Activated CD8-positive, alpha-beta T cell treated with anti-CD3 and anti-CD28 coated beads, Interleukin-2, amount 10 ng/mL, durations not matched to agents 7 days and 5 days (primary cell): Measurements from ENCODE around the gene PEA15. TPM values are rescaled to one million over a fixed set of nuclear protein-coding genes. Genes with fewer than 3 reads are reported as not detected.

Experiments used
- ATAC-seq: fragments of 150-1000 bp; cut with Tn5 transposase; one replicate; pipeline ENCODE4 v1.10.0; 2021; ENCODE audit warnings: moderate library complexity
- CTCF ChIA-PET: fragments of 350-600 bp; sonication (Branson Sonifier 250); formaldehyde crosslinking; loops from one replicate; lab custom pipeline; 2021; ENCODE audit warnings: antibody characterized with exemption; lab: Charles Lee
- POLR2A ChIA-PET: fragments of 350-600 bp; sonication (Branson Sonifier 250); formaldehyde crosslinking; loops from one replicate; lab custom pipeline; 2021; ENCODE audit warnings: antibody characterized with exemption; lab: Charles Lee
- DNase-seq: peaks from one replicate; pipeline ENCODE4 v3.0.0-alpha.2; 2020
- H3K27ac Mint-ChIP-seq: one replicate; pipeline ENCODE4 v1.8.0; 2021; ENCODE audit warnings: mild to moderate bottlenecking, mixed read lengths
- H3K27me3 Mint-ChIP-seq: one replicate; pipeline ENCODE4 v1.8.0; 2021; ENCODE audit warnings: low read depth, mixed read lengths
- H3K36me3 Mint-ChIP-seq: one replicate; pipeline ENCODE4 v1.8.0; 2021; ENCODE audit warnings: low read depth, mixed read lengths
- H3K4me1 Mint-ChIP-seq: one replicate; pipeline ENCODE4 v1.8.0; 2021; ENCODE audit warnings: low read depth, mixed read lengths
- H3K4me3 Mint-ChIP-seq: one replicate; pipeline ENCODE4 v1.8.0; 2021; ENCODE audit warnings: mild to moderate bottlenecking, mixed read lengths
- H3K9me3 Mint-ChIP-seq: one replicate; pipeline ENCODE4 v1.8.0; 2022; ENCODE audit warnings: mixed read lengths; ENCODE audit not compliant: insufficient read depth
- total RNA-seq, 2 experiments: library from RNA; stranded (reverse); gene quantifications; one replicate each; pipeline ENCODE4 v1.2.3, GENCODE V29; 2021

Gene PEA15
- total RNA-seq, 2 experiments from 2014 or later = 27.3 to 35.2 TPM

DNA sequence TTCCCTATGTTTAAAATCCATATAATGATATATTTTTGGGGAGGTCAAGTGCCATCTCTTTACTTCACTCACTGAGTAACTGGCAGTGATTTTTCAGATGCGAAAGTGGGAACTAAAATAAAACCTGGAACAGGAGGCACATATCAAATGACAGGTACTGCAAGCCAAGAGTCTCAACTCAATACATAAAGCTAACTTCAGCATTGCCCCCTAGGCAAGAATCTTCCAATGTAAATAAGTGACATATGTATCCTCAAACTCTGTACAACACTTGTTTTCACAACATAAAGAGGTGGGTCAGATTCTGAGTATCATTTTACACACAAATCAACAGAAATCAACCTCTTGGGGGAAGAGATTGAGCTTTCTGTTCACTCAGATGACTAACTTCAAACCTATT lies 39.0 kb downstream of the PEA15 start:
- no peak overlapping the region for H3K4me3 Mint-ChIP-seq
- no peak for ATAC-seq

DNA sequence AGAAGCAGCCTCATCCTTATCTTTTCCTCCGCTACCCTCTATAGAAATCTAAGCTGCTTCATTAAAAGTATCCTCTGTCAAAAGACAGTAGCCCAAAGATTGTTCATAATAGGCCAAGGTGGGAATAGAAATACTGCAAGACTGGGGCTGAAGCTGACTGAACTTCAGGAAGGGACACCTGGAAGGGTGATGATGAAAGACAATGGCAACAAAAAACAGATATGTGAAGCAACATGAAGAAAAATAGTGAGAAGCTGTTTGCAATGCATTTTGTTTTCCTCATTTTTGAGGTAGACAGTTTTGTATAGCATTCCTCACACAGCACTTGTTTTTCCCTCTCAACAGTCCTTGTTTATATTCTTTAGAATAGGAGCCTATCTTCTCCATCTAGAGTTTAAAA lies 40.2 kb downstream of the PEA15 start:
- H3K36me3 Mint-ChIP-seq = peaks cover 7% of the 10 kb centered on the region
- ATAC-seq (no peak), DNase-seq (no peak)
- no peaks in the 10 kb centered on the region for H3K4me1 Mint-ChIP-seq
- ChIA-PET CTCF (interaction anchor here (0.7 to 2.0 kb wide), 3 partner anchors 10 to 128 kb away, joined by 3 to 6 read pairs (median 4); no protein-coding TSS in a partner anchor), POLR2A (no interaction called here)
- H3K27me3 Mint-ChIP-seq = no peaks in the 10 kb centered on the region
- H3K4me3 Mint-ChIP-seq = no peak overlapping the region
- H3K9me3 Mint-ChIP-seq = no peaks in the 10 kb centered on the region
- no peak overlapping the region for H3K27ac Mint-ChIP-seq

More for the DNA sequence above, 39.0 kb downstream of the PEA15 start:
- H3K27me3 Mint-ChIP-seq = no peaks in the 10 kb centered on the region
- POLR2A ChIA-PET = interaction anchor here (1.2 kb wide), 1 partner anchor 16 kb away, joined by 3 read pairs; no protein-coding TSS in a partner anchor
- DNase-seq = no peak
- H3K36me3 Mint-ChIP-seq = peaks cover 17% of the 10 kb centered on the region
- no peaks in the 10 kb centered on the region for H3K9me3 Mint-ChIP-seq
- no peaks in the 10 kb centered on the region for H3K4me1 Mint-ChIP-seq
- H3K27ac Mint-ChIP-seq = no peak overlapping the region
- CTCF ChIA-PET = interaction anchor here (1.1 to 7.1 kb wide), 5 partner anchors 7 to 165 kb away, joined by 3 to 72 read pairs (median 5); no protein-coding TSS in a partner anchor

DNA sequence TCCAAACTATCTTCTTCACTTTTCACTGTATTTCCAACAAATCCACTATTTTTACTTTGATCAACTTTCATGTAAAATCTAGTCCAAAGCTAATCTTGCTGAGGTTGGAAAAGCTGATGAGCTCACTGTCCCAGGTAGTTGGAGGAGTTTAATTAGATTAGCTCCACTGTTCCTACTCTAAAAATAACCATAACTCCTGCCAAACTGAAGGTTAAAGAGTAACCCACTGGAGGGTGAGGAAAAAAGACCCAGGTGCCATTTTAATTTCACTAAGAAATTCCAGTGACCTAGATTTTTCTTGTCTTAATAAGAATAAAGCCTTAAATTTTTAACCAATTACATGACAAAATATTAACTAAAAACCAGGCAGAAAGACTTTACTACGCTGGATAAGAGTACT lies 41.9 kb downstream of the PEA15 start:
- Mint-ChIP-seq H3K4me3 (no peak overlapping the region), H3K27me3 (no peaks in the 10 kb centered on the region), H3K27ac (no peak overlapping the region), H3K36me3 (peaks cover 6% of the 10 kb centered on the region), H3K9me3 (no peaks in the 10 kb centered on the region), H3K4me1 (peaks cover 2% of the 10 kb centered on the region)
- DNase-seq (no peak), ATAC-seq (no peak)
- ChIA-PET CTCF (interaction anchor here (1.1 to 1.3 kb wide), 3 partner anchors 9 to 146 kb away, joined by 3 to 6 read pairs (median 4); no protein-coding TSS in a partner anchor), POLR2A (no interaction called here)

DNA sequence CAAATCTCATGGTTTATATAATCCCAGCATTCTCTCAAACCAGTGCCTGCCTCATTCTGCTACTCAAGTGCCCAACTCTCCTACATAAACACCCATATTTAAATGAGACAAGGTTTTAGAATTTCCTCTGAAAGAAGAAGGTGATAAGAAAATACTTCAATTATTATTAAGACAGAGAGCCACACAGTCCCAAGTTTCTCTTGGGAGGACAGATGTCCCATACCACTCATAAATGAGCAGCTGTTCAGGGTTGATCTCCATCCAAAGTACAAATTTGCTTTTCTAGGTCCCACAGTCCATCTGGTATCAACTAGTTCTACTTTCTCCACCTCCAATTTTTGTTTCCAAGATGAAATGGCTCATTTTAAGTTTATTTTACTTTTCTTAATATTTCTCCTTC lies 45.8 kb downstream of the PEA15 start:
- CTCF ChIA-PET = interaction anchor here (1.6 to 5.9 kb wide), 14 partner anchors 10 to 220 kb away, joined by 4 to 91 read pairs (median 18); partner anchors contain the start of genes CASQ1, DCAF8, KCNJ9 and PEX19

DNA sequence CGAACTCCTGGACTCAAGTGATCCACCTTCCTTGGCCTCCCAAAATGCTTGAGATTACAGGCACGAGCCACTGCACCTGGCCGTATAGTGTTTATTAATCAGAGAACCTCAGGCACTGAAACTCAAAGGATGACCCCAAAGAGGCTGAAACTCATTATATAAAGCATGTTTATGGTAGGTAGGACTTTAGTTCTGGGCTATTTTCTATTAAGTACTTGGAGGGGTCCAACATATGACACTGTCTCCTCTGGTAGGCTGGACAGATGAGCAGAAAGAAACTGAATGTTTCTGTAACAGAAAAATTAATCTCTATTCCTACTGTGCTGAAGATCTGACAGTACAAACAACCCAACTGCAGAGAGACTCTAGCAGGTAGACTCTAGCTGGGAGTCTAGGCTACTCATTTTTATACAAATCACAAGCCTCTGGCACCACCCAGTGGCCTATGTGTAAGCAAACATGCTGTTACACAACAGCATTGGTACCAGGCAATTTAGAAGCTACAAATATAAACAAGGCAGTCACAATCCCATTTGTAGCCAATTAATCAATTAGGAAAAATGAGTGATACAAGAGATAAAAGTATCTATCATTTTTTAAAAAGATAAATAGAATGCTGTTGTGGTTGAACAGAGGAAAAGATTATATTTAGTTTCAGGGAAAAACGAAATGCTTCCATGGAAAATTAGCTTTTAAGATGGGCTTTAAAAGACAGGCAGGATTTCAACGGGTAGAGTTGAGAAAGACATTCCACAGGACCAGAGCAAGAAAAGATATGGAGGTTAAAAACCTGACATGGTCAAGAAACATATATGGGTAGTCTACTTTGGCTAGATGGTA lies 46.7 kb downstream of the PEA15 start:
- H3K27me3 Mint-ChIP-seq = no peaks in the 10 kb centered on the region
- DNase-seq = peak; percentile 72
- H3K36me3 Mint-ChIP-seq = peaks cover 7% of the 10 kb centered on the region
- H3K9me3 Mint-ChIP-seq = no peaks in the 10 kb centered on the region
- peak; percentile 89 for ATAC-seq
- no peak overlapping the region for H3K27ac Mint-ChIP-seq
- POLR2A ChIA-PET = interaction anchor here (1.0 to 1.3 kb wide), 3 partner anchors 10 to 39 kb away, joined by 3 to 5 read pairs (median 4); partner anchors contain the start of genes DCAF8 and PEX19
- no peak overlapping the region for H3K4me3 Mint-ChIP-seq
- peaks cover 2% of the 10 kb centered on the region for H3K4me1 Mint-ChIP-seq
- CTCF ChIA-PET = interaction anchor here (0.6 to 5.9 kb wide), 61 partner anchors 10 to 221 kb away, joined by 3 to 91 read pairs (median 5); partner anchors contain the start of genes CASQ1, DCAF8, IGSF8 and KCNJ9

More for the DNA sequence above, 45.8 kb downstream of the PEA15 start:
- Mint-ChIP-seq H3K36me3 (peaks cover 7% of the 10 kb centered on the region), H3K9me3 (no peaks in the 10 kb centered on the region), H3K4me3 (no peak overlapping the region), H3K27ac (peak overlapping the region; percentile 50), H3K27me3 (no peaks in the 10 kb centered on the region), H3K4me1 (peaks cover 2% of the 10 kb centered on the region)
- POLR2A ChIA-PET = no interaction called here
- DNase-seq (no peak), ATAC-seq (no peak)

DNA sequence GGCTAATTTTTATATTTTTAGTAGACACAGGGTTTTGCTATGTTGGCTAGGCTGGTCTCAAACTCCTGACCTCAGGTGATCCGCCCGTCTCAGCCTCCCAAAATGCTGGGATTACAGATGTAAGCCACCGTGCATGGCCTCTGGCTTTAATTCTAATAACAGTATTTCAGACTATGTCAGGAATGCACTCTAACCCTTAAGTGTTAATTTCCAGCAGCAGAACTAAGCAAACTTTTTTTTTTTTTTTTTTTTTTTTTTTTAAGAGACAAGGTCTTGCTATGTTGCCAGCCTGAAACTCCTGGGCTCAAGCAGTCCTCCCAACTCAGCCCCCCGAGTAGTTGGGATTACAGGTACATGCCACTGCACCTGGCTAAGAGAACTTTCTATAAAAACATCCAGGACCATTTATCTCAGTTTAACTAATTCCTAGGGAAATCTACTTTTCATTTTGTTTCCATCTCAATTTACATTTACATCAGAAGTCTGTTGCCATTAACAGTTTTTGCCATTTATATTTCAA lies 50.7 kb downstream of the PEA15 start:
- no peak for ATAC-seq
- H3K4me1 Mint-ChIP-seq = peaks cover 19% of the 10 kb centered on the region
- no peak overlapping the region for H3K27ac Mint-ChIP-seq
- DNase-seq = no peak
- H3K27me3 Mint-ChIP-seq = no peaks in the 10 kb centered on the region
- ChIA-PET CTCF (no interaction called here), POLR2A (no interaction called here)
- H3K9me3 Mint-ChIP-seq = no peaks in the 10 kb centered on the region
- H3K4me3 Mint-ChIP-seq = no peak overlapping the region
- H3K36me3 Mint-ChIP-seq = peaks cover 16% of the 10 kb centered on the region

DNA sequence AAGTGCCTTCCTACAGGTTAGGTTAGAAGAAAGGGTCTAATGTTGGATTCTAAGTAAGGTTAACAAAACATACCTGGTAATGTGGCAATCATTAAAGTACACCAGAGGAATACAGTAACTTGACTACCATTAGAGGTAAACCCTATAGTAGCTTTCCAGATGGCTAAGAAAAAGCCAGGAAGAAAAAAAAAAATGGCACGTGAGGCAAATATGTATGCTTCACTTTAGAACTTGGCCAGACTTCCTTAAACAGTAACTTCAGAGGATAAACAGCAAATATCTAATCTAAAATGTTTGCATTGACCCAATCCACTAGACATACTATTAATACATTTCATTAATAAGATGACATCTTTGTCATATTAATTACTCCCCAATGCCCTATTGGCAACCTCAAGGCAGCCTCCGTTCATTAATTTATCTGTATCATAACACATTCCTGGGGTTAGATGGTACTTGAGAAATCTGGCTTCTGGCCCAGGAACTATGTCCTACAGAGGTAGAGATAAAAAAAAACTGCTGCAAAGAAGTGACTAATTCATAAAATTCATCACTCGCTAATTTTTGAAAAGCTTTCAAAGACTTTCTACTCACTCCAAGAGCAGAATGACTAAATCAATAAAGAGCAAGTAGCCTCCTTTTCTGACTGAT lies 51.3 kb downstream of the PEA15 start:
- DNase-seq (no peak), ATAC-seq (no peak)
- no peak overlapping the region for H3K27ac Mint-ChIP-seq
- no peaks in the 10 kb centered on the region for H3K27me3 Mint-ChIP-seq
- H3K36me3 Mint-ChIP-seq = peaks cover 16% of the 10 kb centered on the region
- ChIA-PET POLR2A (no interaction called here), CTCF (interaction anchor here (0.8 to 2.9 kb wide), 3 partner anchors 9 to 155 kb away, joined by 3 to 13 read pairs (median 5); no protein-coding TSS in a partner anchor)
- peaks cover 26% of the 10 kb centered on the region for H3K4me1 Mint-ChIP-seq
- no peaks in the 10 kb centered on the region for H3K9me3 Mint-ChIP-seq
- H3K4me3 Mint-ChIP-seq = no peak overlapping the region

DNA sequence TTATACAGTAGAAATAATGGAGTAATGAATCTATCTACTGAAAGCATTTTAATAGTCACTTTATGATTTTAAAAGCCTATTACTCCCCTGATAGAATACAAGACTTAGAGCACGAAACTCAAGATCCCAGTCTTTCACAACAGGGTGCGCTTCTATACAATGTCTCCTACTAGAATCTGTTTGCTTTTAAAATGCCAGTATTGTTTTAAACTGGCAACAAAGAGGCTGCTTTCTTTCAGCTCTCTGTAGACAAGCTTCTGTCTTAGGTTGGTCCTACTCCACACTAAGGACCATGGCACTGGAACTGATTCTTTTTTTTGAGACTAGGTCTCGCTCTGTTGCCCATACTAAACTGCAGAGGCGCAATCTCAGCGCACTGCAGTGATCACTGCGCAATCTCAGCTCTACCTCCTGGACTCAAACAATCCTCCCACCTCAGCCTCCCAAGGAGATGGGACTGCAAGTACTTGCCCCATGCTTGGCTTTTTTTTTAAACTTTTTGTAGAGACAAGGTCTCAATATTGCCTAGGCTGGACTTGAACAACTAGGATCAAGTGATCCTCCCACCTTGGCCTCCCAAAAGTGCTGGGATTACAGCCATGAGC lies 52.3 kb downstream of the PEA15 start:
- H3K36me3 Mint-ChIP-seq = peaks cover 18% of the 10 kb centered on the region
- ATAC-seq = no peak
- ChIA-PET POLR2A (no interaction called here), CTCF (interaction anchor here (0.8 to 2.9 kb wide), 3 partner anchors 8 to 156 kb away, joined by 3 to 13 read pairs (median 5); no protein-coding TSS in a partner anchor)
- H3K27ac Mint-ChIP-seq = no peak overlapping the region
- H3K4me3 Mint-ChIP-seq = no peak overlapping the region
- H3K27me3 Mint-ChIP-seq = no peaks in the 10 kb centered on the region
- DNase-seq = no peak
- no peaks in the 10 kb centered on the region for H3K9me3 Mint-ChIP-seq
- peaks cover 24% of the 10 kb centered on the region for H3K4me1 Mint-ChIP-seq

DNA sequence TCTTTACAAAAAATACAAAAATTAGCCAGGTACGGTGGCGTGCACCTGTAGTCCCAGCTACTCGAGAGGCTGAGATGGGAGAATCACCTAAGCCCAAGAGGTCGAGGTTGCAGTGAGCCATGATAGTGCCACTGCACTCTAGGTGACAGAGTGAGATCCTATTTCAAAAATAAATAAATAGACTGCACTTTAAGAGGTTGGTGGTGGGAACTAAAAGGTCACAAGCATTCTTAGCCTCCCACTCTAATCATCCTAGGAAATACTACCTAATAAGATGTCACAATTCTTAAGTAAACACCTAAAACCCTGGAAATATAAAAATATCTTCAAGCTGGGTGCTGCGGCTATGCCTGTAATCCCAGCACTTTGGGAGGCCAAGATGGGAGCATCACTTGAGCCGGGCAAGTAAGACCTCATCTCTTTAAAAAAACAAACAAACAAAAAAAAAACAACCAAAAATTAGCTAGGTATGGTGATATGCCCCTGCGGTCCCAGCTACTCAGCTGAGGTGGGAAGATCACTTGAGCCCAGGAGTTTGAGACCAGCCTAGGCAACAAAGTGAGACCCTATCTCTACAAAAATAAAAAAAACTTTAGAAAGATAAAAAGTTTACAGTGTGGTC lies 53.1 kb downstream of the PEA15 start:
- CTCF ChIA-PET = interaction anchor here (2.9 kb wide), 1 partner anchor 33 kb away, joined by 13 read pairs; no protein-coding TSS in a partner anchor
- H3K4me1 Mint-ChIP-seq = peaks cover 28% of the 10 kb centered on the region
- ATAC-seq (no peak), DNase-seq (no peak)
- H3K27ac Mint-ChIP-seq = no peak overlapping the region
- no peaks in the 10 kb centered on the region for H3K27me3 Mint-ChIP-seq
- peaks cover 14% of the 10 kb centered on the region for H3K36me3 Mint-ChIP-seq
- H3K4me3 Mint-ChIP-seq = no peak overlapping the region
- H3K9me3 Mint-ChIP-seq = no peaks in the 10 kb centered on the region
- POLR2A ChIA-PET = no interaction called here

DNA sequence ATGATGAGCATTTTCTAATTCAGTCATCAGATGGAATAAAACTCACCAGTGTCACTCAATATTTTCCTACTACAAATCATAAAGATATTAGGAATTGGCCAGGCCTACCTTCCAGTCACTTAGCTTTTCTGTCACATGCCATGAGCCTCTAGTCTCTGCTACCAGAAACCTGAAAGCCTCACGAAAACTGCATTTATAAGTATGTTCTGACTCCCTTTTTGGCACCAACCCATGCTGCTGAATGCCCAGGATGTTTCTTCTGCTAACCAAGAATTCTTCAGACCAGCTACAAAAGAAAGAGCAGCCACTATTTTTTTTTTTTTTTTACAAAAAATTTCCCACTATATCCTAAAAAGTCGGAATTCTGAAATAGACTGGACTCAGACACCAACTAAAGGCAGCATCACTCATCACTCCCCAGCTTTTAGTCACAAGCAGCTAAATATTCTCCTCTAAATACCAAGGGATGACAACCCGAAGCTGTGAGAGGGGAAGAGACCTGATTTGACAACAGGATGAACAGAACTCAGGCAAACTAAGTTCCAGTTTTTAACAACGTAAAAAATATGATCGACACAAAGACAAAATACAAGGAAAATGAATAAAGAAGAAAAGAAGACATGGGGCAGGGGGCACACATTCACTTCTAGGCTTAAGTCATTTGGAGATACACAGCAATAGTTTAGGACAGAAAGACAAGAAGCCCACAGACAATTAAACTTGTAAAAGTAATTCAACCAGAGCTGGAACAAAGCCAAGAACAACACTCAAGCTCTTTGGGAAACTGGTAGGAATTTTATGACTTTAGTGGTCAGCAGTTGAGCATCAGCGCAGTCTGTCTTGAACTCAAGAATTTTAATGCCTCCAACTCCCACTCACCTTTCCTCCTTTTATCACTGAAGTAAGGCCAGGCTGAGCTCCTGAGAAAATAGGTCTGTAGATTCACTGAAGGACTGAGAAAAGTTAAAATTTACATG lies 55.5 kb downstream of the PEA15 start:
- Mint-ChIP-seq H3K4me1 (peaks cover 33% of the 10 kb centered on the region), H3K27me3 (no peaks in the 10 kb centered on the region), H3K9me3 (no peaks in the 10 kb centered on the region), H3K27ac (peak overlapping the region; percentile 31), H3K36me3 (peaks cover 10% of the 10 kb centered on the region), H3K4me3 (peak overlapping the region; percentile 96)
- DNase-seq (no peak), ATAC-seq (no peak)
- ChIA-PET CTCF (interaction anchor here (0.6 to 8.4 kb wide), 10 partner anchors 9 to 214 kb away, joined by 3 to 101 read pairs (median 4); partner anchors contain the start of gene PEX19), POLR2A (interaction anchor here (0.7 to 3.9 kb wide), 5 partner anchors 17 to 931 kb away, joined by 3 to 38 read pairs (median 3); partner anchors contain the start of gene PEX19)
